ENCODE results near the gene MAP3K4.

GRCh38 chr6:161021543-161021942 is 30.0 kb downstream of the MAP3K4 start:
- TF ChIP-seq EZH2 (IDR thresholded peaks at IDR 0.05) (no peak), POLR2AphosphoS5 (IDR thresholded peaks at IDR 0.05; ENCODE audit: borderline replicate concordance, low read depth, low read length) (no peak), FOXP2 (optimal IDR thresholded peaks at IDR 0.05; ENCODE audit: control extremely low read depth, extremely low read length, insufficient read depth) (no peak)
